H1 (cell line): ENCODE measurements around the gene MORC1. TPM values are rescaled to one million over a fixed set of nuclear protein-coding genes. Genes with fewer than 3 reads are reported as not detected.

Experiments
- CTCF ChIA-PET: fragments of 300-600 bp; sonication (Branson Sonifier 250); formaldehyde crosslinking; loops from one replicate; lab custom pipeline; 2021; ENCODE audit not compliant: partially characterized antibody; lab: Charles Lee
- POLR2A ChIA-PET: fragments of 300-600 bp; sonication (Branson Sonifier 250); formaldehyde crosslinking; loops from one replicate; lab custom pipeline; 2021; ENCODE audit warnings: inconsistent platforms; ENCODE audit not compliant: partially characterized antibody; lab: Charles Lee
- DNase-seq, 2 experiments: peaks; one replicate each; pipeline versions ENCODE4 v3.0.0 to v3.0.0-alpha.2; 2010 to 2022; ENCODE audit warnings: low spot score in 2 of 2, low read depth in 1 of 2, mixed read lengths in 1 of 2
- FAIRE-seq: peaks from 2 replicates; lab custom pipeline; 2011; peaks lifted over from hg19 to GRCh38; lab: Jason Lieb, UNC
- H2AFZ ChIP-seq: 2 replicates; pipeline ENCODE4 v1.8.1; 2012; ENCODE audit warnings: low read length, inconsistent platforms
- H2AK5ac ChIP-seq: 2 replicates; pipeline ENCODE4 v1.6.1; 2013; ENCODE audit warnings: low read depth, low read length
- H2BK120ac ChIP-seq: replicated peaks from 2 replicates; pipeline ENCODE3; 2013; ENCODE audit warnings: low read depth, low read length, inconsistent platforms
- H2BK12ac ChIP-seq: 2 replicates; pipeline ENCODE4 v1.6.1; 2013; ENCODE audit warnings: low read depth, low read length
- H2BK15ac ChIP-seq: 2 replicates; pipeline ENCODE4 v1.6.1; 2013; ENCODE audit warnings: low read length
- H2BK20ac ChIP-seq: 2 replicates; pipeline ENCODE4 v1.6.1; 2013; ENCODE audit warnings: low read length
- H2BK5ac ChIP-seq: 2 replicates; pipeline ENCODE4 v1.6.1; 2013; ENCODE audit warnings: low read depth, low read length
- H3K14ac ChIP-seq: 2 replicates; pipeline ENCODE4 v1.6.1; 2013; ENCODE audit warnings: inconsistent platforms; ENCODE audit not compliant: insufficient read length
- H3K18ac ChIP-seq: 2 replicates; pipeline ENCODE4 v1.6.1; 2013; ENCODE audit warnings: low read length; ENCODE audit errors: extremely low read depth
- H3K23ac ChIP-seq: 2 replicates; pipeline ENCODE4 v1.6.1; 2013; ENCODE audit warnings: inconsistent platforms; ENCODE audit not compliant: insufficient read length
- H3K23me2 ChIP-seq: 2 replicates; pipeline ENCODE4 v1.6.1; 2013; ENCODE audit warnings: low read depth, low read length
- H3K27ac ChIP-seq: 2 replicates; pipeline ENCODE4 v1.6.1; 2011; ENCODE audit warnings: low read depth, low read length, inconsistent platforms
- H3K27me3 ChIP-seq, 4 experiments: replicated peaks in 1 of 4; 1 replicate in 1 of 4; 2 replicates in 3 of 4; pipeline versions ENCODE4 v1.6.1 to v1.8.1; 2011 to 2013; ENCODE audit warnings: low read length in 3 of 4, mild to moderate bottlenecking in 3 of 4, inconsistent platforms in 2 of 4, mixed read lengths in 2 of 4, moderate library complexity in 1 of 4; ENCODE audit not compliant: control insufficient read depth in 3 of 4, insufficient read depth in 3 of 4; ENCODE audit errors: extremely low read depth in 1 of 4
- H3K36me3 ChIP-seq, 4 experiments: 2 replicates each; pipeline versions ENCODE4 v1.6.1 to v1.8.1; 2011 to 2013; ENCODE audit warnings: mild to moderate bottlenecking in 4 of 4, low read length in 3 of 4, moderate library complexity in 2 of 4, control low read depth in 1 of 4, inconsistent platforms in 1 of 4; ENCODE audit not compliant: insufficient read depth in 4 of 4, control insufficient read depth in 2 of 4
- H3K4ac ChIP-seq: replicated peaks from 2 replicates; pipeline ENCODE3; 2013; ENCODE audit warnings: low read length, low read depth, mixed read lengths, inconsistent platforms; ENCODE audit not compliant: insufficient read length
- H3K4me1 ChIP-seq, 4 experiments: replicated peaks in 1 of 4; 1 replicate in 1 of 4; 2 replicates in 3 of 4; pipeline versions ENCODE4 v1.6.1 to v1.8.1; 2011 to 2013; ENCODE audit warnings: low read length in 3 of 4, inconsistent platforms in 2 of 4, mixed read lengths in 1 of 4; ENCODE audit not compliant: insufficient read depth in 4 of 4, control insufficient read depth in 3 of 4
- H3K4me2 ChIP-seq, 2 experiments: 2 replicates each; pipeline versions ENCODE4 v1.6.1 to v1.8.1; 2011 to 2013; ENCODE audit warnings: low read depth in 2 of 2, low read length in 2 of 2, control low read depth in 1 of 2, inconsistent platforms in 1 of 2, mild to moderate bottlenecking in 1 of 2; ENCODE audit not compliant: insufficient read depth in 1 of 2
- H3K4me3 ChIP-seq, 4 experiments: fragments of 200-600, 300-600 bp in 1 of 4; sonication (generic), shearing (Covaris generic), sonication (Bioruptor Twin) in 1 of 4; 2 replicates each; pipeline versions ENCODE4 v1.5.1 to v1.8.1; 2011 to 2016; ENCODE audit warnings: low read length in 4 of 4, low read depth in 3 of 4, control low read depth in 2 of 4, inconsistent platforms in 2 of 4, mild to moderate bottlenecking in 2 of 4, mixed read lengths in 1 of 4, moderate library complexity in 1 of 4; ENCODE audit not compliant: insufficient read depth in 2 of 4; ENCODE audit errors: extremely low read depth in 1 of 4
- H3K56ac ChIP-seq: replicated peaks from 2 replicates; pipeline ENCODE3; 2013; ENCODE audit warnings: low read depth, mild to moderate bottlenecking, mixed read lengths, low read length, inconsistent platforms; ENCODE audit not compliant: insufficient read length
- H3K79me1 ChIP-seq: 2 replicates; pipeline ENCODE4 v1.6.1; 2013; ENCODE audit warnings: low read depth, low read length, control low read depth
- H3K79me2 ChIP-seq, 2 experiments: 2 replicates each; pipeline versions ENCODE4 v1.6.1 to v1.8.1; 2012 to 2013; ENCODE audit warnings: low read length in 2 of 2, mild to moderate bottlenecking in 2 of 2, inconsistent platforms in 1 of 2; ENCODE audit not compliant: insufficient read depth in 2 of 2, control insufficient read depth in 1 of 2
- H3K9ac ChIP-seq, 4 experiments: replicated peaks in 1 of 4; 1 replicate in 1 of 4; 2 replicates in 3 of 4; pipeline versions ENCODE4 v1.6.1 to v1.8.1; 2011 to 2013; ENCODE audit warnings: low read depth in 3 of 4, low read length in 3 of 4, control low read depth in 2 of 4, mild to moderate bottlenecking in 2 of 4, moderate library complexity in 2 of 4, inconsistent platforms in 1 of 4; ENCODE audit errors: extremely low read depth in 1 of 4
- H3K9me3 ChIP-seq, 2 experiments: 2 replicates each; pipeline versions ENCODE4 v1.6.1 to v1.8.1; 2012 to 2013; ENCODE audit warnings: mild to moderate bottlenecking in 2 of 2, moderate library complexity in 2 of 2, control low read depth in 1 of 2, inconsistent platforms in 1 of 2, low read depth in 1 of 2, low read length in 1 of 2, mixed read lengths in 1 of 2; ENCODE audit not compliant: insufficient read depth in 2 of 2
- H4K20me1 ChIP-seq, 2 experiments: replicated peaks in 1 of 2; 2 replicates each; pipeline versions ENCODE3 to v1.8.1; 2011 to 2013; ENCODE audit warnings: inconsistent platforms in 2 of 2, low read length in 2 of 2, mild to moderate bottlenecking in 1 of 2; ENCODE audit not compliant: insufficient read depth in 2 of 2, control insufficient read depth in 1 of 2
- H4K5ac ChIP-seq: 2 replicates; pipeline ENCODE4 v1.6.1; 2013; ENCODE audit warnings: low read length, low read depth, mixed read lengths, inconsistent platforms; ENCODE audit not compliant: insufficient read length
- H4K8ac ChIP-seq: 2 replicates; pipeline ENCODE4 v1.8.0; 2013; ENCODE audit warnings: mild to moderate bottlenecking, moderate library complexity, low read length, inconsistent platforms; ENCODE audit not compliant: insufficient read depth; ENCODE audit errors: extremely low read depth
- H4K91ac ChIP-seq: replicated peaks from 2 replicates; pipeline ENCODE3; 2013; ENCODE audit warnings: low read length, mixed read lengths, inconsistent platforms; ENCODE audit not compliant: insufficient read length
- WGBS, 2 experiments: shearing (Covaris generic) in 1 of 2; methylation state at CpG; one replicate each; pipeline versions ENCODE4 v1.1.6 to v1.1.7; 2013 to 2015; ENCODE audit warnings: low lambda C conversion rate in 2 of 2, mixed read lengths in 2 of 2, inconsistent platforms in 1 of 2, low coverage in 1 of 2, missing lambda C conversion rate in 1 of 2; ENCODE audit not compliant: insufficient replicate concordance in 2 of 2, insufficient coverage in 1 of 2, insufficient read length in 1 of 2; ENCODE audit errors: extremely low coverage in 1 of 2, missing lambda C conversion rate in 1 of 2; 5-methylcytosine and 5-hydroxymethylcytosine counted together
- polyA plus RNA-seq, 7 experiments: library from polyadenylated mRNA; depleted of rRNA in 3 of 7; stranded (reverse) in 5 of 7; unstranded in 2 of 7; fragments of >200 nt in 5 of 7; fragments of 200-250 nt in 2 of 7; gene quantifications; 1 replicate in 5 of 7; 2 replicates in 1 of 7; 4 replicates in 1 of 7; pipeline versions ENCODE4 v1.2.1 to v1.2.3, GENCODE V29; 2011 to 2013; ENCODE audit warnings: missing spikeins in 2 of 7, mixed read lengths in 2 of 7
- total RNA-seq: library from RNA; stranded (reverse); fragmentation: NEBNext Ultra II Directional; extraction: Animal tissue kit (Norgen Biotek cat#: 25700); gene quantifications from 2 replicates; pipeline ENCODE4 v1.2.1, GENCODE V29; 2021

The MORC1 gene
- total and polyA plus RNA-seq, 2 of the 8 experiments (the other 6 are each of a cell fraction or from before 2014, with no cell fraction given): not detected

- WGBS, 2 experiments: 80% methylated on average over 3 of the region's 3 CpGs; no CpG with 5 or more reads in 1 of the 2 experiments
- no peak overlapping the region for H3K18ac ChIP-seq
Observed at GRCh38 chr3:109005443-109005842, 112.5 kb downstream of the MORC1 start.

More at GRCh38 chr3:109005443-109005842, 112.5 kb downstream of the MORC1 start:
- H3K4me1 ChIP-seq: no peaks in the 10 kb centered on the region
- H3K4me3 ChIP-seq: no peak overlapping the region
- H2BK5ac ChIP-seq: no peak overlapping the region
- no peak for FAIRE-seq
- H3K23me2 ChIP-seq: no peaks in the 10 kb centered on the region; the same call in 1 of the 2 replicates
- no peaks in the 10 kb centered on the region for H3K27me3 ChIP-seq
- no peak overlapping the region for H2BK20ac ChIP-seq
- no peak overlapping the region for H3K4ac ChIP-seq
- H4K8ac ChIP-seq: no peak overlapping the region
- H3K23ac ChIP-seq: no peak overlapping the region
- no peaks in the 10 kb centered on the region for H3K79me2 ChIP-seq
- no peak overlapping the region for H2AK5ac ChIP-seq
- CTCF ChIA-PET: interaction anchor here (0.8 to 2.1 kb wide), 4 partner anchors 9 to 303 kb away, joined by 3 to 6 read pairs (median 3); no protein-coding TSS in a partner anchor
- H2BK12ac ChIP-seq: no peak overlapping the region
- no peaks in the 10 kb centered on the region for H3K9me3 ChIP-seq
- no peaks in the 10 kb centered on the region for H3K36me3 ChIP-seq
- no peak overlapping the region for H4K5ac ChIP-seq
- no peak overlapping the region for H3K56ac ChIP-seq
- no peaks in the 10 kb centered on the region for H3K79me1 ChIP-seq
- H3K9ac ChIP-seq: no peak overlapping the region
- no peak overlapping the region for H3K27ac ChIP-seq
- H2BK15ac ChIP-seq: no peak overlapping the region
- H4K20me1 ChIP-seq: no peaks in the 10 kb centered on the region
- no peak for DNase-seq
- H4K91ac ChIP-seq: no peak overlapping the region
- H2BK120ac ChIP-seq: no peak overlapping the region
- H2AFZ ChIP-seq: no peak overlapping the region
- H3K4me2 ChIP-seq: no peak overlapping the region
- no peak overlapping the region for H3K14ac ChIP-seq
- POLR2A ChIA-PET: no interaction called here
